Stimulated activated CD4-positive, alpha-beta T cell treated with anti-CD3 and anti-CD28 coated beads, TNF-alpha, amount 100 ng/mL, for 1 hour (primary cell): ENCODE data around the gene ZNF30.
"Not testable (repeated sequence)": the region's sequence is repeated elsewhere in the genome, so short reads cannot be mapped to it uniquely, and the experiment has no call there.

Experiments
- DNase-seq, 3 donors: peaks; one replicate each; pipeline ENCODE4 v3.0.0-alpha.2; 2020; ENCODE audit warnings: low read depth in 3 of 3, low spot score in 1 of 3

Gene ZNF30

DNA sequence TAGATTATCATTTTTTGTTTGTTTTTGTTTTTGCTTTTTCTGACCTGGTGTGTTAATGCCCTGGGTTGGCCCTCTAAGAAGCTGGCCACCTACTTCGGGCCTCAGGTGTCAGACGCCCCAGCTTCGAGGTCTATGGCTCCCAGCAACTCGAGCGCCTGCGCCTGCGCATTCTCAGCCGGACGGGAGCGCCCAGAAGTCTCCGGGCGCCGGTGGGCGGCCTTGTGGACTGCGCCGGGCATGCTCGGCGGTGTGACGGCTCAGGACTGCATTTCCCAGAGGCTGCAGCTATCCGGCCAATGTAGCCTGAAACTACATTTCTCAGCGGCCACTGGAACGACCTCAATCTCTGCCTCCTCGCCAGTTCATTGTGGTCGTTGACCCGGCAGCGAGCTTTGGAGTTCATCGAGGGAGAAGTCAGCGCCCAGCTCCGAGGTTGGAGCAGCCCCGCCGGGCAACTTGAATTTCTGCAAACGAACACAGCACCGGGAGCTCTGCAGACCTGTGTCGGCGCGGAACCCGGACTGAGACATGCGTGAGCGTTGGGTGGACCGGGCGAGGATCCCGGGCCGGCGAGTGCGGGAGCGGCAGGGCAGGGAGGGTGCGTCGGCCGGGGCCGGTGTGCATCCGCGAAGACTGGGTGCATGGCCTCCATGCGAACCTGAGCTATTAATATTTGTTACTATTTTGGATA lies at the start of gene ZNF30:
Gene ZNF30 (plus strand): TSS at position 219 of the 691 bp plus-strand sequence. CDS start 3,045 bp downstream, outside the sequence.
- peak; percentile 56 to 70 (median 62) for DNase-seq

DNA sequence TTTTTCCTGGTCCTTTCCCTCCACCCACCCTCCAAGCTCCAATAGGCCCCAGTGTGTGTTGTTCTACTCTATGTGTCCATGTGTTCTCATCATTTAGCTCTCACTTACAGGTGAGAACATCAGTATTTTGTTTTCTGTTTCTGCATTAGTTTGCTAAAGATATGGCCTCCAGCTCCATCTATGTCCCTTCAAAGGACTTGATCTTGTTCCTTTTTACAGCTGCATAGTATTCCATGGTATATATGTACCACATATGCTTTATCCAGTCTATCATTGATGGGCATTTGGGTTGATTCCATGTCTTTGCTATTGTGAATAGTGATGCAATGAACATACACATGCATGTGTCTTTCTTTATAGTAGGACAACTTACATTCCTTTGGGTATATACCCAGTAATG lies 47.1 kb upstream of the ZNF30 start:
- no peak for DNase-seq

- DNase-seq, result no peak
Measured at GRCh38 chr19:34880034-34880433, 46.7 kb upstream of the ZNF30 start.

- no peak for DNase-seq
Measured at GRCh38 chr19:34881982-34882381, 44.7 kb upstream of the ZNF30 start.

DNA sequence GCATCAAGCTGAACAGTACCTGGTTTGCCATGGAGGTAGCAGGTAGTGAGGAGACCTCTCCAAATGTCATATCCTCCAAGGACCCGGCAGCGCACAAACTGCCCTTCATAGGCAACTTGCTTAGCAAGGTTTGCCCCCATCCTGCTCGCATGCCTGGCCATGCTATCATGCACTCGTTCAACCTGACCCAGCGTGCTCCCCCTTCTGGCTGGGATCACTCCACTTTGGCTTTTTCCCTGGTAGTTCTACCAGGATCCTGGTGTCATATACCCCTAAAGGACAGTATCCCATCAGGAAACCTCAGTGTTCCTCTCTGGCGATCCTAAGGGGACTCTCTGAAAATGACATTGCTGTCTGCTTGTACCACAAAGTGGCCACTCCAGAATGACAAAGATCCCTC lies 38.6 kb upstream of the ZNF30 start:
- DNase-seq, result no peak

GRCh38 chr19:34900245-34900644 lies 26.5 kb upstream of the ZNF30 start:
- no peak for DNase-seq

DNA sequence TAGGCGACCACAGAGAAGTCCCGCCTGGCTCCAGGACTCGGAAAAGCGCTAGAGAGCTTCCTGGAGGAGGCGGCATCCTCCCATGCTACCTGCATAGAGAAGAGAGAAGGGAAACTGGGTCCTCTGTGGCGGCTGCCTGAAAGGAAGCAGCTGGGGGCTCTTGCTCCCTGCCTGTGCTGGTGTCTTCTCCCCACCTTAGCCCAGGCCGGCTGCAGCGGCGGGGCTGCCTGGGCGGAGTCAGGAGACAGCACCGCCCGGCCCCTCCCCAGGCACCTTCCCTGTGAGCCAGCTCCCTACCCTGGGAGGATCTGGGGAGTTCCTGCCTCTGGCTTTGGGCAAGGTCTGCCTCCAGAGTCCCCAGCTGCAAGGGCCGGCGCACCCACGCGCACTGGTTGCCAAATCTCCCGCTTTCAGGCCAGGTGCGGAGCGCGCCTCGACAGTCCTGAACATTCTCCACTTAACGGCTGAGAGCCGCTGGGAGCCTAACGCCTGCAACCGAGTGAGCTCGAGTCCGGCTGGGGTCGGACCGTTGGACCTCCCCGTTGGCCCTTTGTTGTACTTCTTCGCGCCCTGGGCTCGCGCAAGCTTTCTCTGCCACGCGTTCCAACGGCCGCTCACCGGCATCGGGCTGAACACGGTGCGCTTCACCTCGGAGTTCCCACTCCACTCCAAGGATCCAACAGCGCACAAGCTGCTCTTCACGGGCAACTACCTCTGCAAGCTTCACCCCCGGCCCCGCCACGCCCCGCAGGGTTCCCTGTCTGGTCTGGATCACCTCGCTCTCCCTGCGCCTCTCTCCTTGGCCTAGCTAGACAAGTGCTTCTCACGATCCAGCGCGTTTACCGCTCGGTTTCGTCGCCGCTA lies 21.8 kb upstream of the ZNF30 start:
- no peak for DNase-seq

DNA sequence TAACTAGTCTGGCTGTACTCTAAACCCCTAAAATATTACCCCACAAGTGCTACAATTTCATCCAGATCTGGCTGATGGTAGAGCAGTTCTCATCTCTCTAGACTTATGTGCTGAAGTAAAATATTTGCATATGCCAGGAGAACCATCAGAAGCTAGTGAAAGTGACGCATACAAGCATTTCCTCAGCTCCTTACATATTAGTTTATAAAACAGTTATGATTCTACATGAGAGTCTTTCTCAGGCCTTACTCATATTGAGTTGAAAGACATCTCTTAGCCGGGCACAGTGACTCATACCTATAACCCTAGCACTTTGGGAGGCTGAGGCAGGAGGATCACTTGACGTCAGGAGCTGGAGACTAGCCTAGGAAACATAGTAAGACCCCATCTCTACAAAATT lies 15.9 kb upstream of the ZNF30 start:
- DNase-seq, result no peak

- not testable (repeated sequence) for DNase-seq
Measured at GRCh38 chr19:34917144-34917543, 9.6 kb upstream of the ZNF30 start.

- no peak for DNase-seq
Measured at GRCh38 chr19:34918190-34918589, 8.5 kb upstream of the ZNF30 start.

DNA sequence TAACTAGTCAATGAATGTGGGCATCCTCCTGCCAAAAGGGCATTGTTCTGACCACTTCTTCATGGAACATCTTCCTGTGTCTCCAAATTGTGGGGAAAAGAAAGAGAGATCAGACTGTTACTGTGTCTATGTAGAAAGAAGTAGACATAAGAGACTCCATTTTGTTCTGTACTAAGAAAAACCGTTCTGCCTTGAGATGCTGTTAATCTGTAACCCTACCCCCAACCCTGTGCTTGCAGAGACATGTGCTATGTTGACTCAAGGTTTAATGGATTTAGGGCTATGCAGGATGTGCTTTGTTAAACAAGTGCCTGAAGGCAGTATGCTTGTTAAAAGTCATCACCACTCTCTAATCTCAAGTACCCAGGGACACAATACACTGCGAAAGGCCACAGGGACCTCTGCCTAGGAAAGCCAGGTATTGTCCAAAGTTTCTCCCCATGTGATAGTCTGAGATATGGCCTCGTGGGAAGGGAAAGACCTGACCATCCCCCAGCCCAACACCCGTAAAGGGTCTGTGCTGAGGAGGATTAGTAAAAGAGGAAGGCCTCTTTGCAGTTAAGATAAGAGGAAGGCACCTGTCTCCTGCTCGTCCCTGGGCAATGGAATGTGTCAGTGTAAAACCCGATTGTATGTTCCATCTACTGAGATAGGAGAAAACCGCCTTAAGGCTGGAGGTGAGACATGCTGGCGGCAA lies 6.5 kb upstream of the ZNF30 start:
- DNase-seq, result not testable (repeated sequence)

GRCh38 chr19:34925278-34925855 lies 1.3 kb upstream of the ZNF30 start:
- DNase-seq, result no peak

DNA sequence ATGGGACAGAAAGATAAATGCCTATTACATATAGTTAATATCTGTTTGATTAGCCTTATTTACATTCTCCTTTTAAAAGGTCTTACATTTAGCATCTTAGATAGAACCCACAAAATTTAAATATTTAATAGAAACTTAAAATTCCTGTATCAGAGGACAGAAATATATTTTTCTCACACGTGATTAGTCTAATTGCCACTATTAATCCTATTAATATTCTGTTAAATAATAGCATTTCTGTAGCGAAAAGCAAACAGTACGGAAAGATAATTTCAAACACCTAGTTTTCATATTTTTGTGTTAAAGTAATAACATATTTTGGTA lies 380 bp upstream of the ZNF30 start:
- no peak for DNase-seq

- DNase-seq, result no peak
Measured at GRCh38 chr19:34932494-34932893, 5.8 kb downstream of the ZNF30 start.

GRCh38 chr19:34936184-34936583 lies 9.5 kb downstream of the ZNF30 start:
- no peak for DNase-seq

DNA sequence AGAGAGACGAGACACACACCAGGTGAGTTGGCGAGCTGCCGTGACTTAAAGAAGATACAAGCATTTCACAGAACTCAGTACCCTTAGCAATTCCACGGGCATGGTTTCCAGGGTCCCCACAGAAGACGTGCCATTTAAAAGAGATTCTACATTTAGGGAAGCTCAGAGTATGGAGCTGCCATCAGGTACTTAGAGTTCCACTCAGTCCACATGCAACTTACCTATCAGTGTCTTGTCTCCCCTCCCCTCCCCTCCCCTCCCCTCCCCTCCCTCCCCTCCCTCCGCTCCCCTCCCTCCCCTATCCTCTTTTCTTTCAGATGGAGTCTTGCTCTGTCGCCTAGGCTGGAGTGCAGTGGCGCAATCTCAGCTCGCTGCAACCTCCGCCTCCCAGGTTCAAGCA lies 12.2 kb downstream of the ZNF30 start:
- DNase-seq, result no peak

- no peak for DNase-seq
Measured at GRCh38 chr19:34943861-34944573, 17.3 kb downstream of the ZNF30 start.

DNA sequence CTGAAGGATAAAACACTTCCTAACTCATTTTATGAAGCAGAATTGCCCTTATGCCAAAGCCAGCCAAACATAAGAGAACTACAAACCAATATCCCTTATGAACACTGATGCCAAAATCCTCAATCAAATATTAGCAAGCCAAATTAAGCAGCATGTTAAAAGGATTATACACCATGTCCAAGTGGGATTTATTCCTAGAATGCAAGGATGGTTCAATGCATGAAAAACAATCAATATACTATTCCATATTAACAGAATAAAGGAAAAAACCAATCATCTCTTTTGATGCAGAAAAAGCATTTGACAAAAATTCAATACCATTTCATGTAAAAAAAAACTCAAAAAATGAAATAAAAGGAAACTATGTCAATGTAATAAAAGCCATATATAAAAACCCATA lies 26.4 kb downstream of the ZNF30 start:
- no peak for DNase-seq

- no peak for DNase-seq
Measured at GRCh38 chr19:34957830-34958751, 31.4 kb downstream of the ZNF30 start.

DNA sequence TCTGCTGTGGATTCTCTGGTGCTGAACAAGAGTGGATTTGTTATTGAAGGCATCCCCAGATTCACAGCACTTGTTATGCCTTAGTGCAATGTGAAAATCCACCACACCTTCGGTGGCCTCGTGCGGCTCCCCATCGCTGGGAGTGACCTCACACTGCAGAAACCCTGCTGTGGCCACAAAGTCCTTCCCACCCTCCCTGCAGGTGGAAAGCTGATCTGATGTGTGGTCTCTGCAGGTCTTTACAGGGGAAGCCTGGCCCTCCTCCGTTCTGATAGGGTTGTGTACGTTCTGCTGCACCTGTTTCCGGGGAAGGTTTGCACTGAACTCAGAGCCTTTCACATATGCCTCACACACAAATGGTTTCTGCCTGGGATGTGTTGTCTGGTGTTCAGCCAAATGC lies 32.3 kb downstream of the ZNF30 start:
- no peak for DNase-seq
